GM21723 (cell line): ENCODE measurements around the gene MADCAM1.
"Not testable (repeated sequence)": the region's sequence is repeated elsewhere in the genome, so short reads cannot be mapped to it uniquely, and the experiment has no call there.

Experiments
- ATAC-seq: cut with Tn5 transposase; IDR thresholded peaks from one replicate; pipeline ENCODE4 v1.9.1; 2021; ENCODE audit warnings: mild to moderate bottlenecking, moderate library complexity; ENCODE audit not compliant: unreplicated experiment

The MADCAM1 gene

GRCh38 chr19:496112-496665 is at the start of gene MADCAM1:
Gene MADCAM1, plus strand, starts transcription at chr19:496486. Its CDS starts 14 bp downstream, at chr19:496500.
- ATAC-seq = no peak

- ATAC-seq = no peak
These were observed 49.2 kb upstream of the MADCAM1 start for GRCh38 chr19:447064-447426.

- no peak for ATAC-seq
These were observed 48.3 kb upstream of the MADCAM1 start for GRCh38 chr19:447816-448560.

- no peak for ATAC-seq
These were observed 46.4 kb upstream of the MADCAM1 start for GRCh38 chr19:449916-450315.

DNA sequence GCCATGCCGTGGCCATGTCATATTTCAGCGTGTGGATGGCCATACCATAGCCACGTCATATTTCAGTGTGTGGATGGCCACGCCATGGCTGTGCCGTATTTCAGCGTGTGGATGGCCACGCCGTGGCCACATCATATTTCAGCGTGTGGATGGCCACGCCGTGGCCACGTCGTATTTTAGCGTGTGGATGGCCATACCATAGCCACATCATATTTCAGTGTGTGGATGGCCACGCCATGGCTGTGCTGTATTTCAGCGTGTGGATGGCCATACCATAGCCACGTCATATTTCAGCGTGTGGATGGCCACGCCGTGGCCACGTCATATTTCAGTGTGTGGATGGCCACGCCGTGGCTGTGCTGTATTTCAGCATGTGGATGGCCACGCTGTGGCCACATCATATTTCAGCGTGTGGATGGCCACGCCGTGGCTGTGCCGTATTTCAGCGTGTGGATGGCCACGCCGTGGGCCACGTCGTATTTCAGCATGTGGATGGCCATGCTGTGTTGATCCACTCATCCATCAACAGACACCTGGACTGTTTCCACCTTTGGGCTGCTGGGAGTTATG is 45.3 kb upstream of the MADCAM1 start:
- ATAC-seq = not testable (repeated sequence)

- ATAC-seq = no peak
These were observed 43.5 kb upstream of the MADCAM1 start for GRCh38 chr19:452829-453228.

GRCh38 chr19:453606-454005 is 42.7 kb upstream of the MADCAM1 start:
- ATAC-seq = no peak

DNA sequence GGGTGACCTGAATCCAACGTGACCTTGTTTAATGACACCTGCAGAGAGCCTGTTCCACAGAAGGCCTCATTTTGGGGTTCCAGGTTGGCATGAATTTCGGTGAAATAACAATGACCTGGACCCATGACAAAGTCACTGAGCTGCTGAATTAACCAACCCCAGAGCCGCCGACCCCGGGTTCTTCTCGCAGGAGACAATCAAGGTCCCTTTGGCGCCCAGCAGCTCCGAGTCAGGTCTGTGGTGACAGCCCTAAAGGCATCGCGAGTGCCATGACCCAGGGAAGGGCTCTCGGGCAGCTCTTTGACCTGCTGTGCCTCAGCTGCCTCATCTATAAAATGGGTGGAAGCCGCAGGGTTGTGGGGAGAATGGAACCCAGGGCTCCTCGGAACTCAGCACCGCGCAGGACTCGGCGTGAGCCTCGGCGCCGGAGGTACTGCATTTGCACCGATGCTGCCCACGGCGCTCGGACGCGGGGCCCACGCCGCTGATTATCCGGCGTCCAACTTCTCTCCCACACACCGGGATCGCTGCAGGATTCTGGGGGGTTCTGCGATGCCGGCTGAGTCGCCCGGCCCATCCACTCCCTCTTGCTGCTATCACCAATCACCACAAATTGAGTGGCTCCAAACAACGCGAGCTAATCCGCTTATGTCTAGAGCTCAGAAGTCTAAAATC is 41.1 kb upstream of the MADCAM1 start:
- no peak for ATAC-seq

DNA sequence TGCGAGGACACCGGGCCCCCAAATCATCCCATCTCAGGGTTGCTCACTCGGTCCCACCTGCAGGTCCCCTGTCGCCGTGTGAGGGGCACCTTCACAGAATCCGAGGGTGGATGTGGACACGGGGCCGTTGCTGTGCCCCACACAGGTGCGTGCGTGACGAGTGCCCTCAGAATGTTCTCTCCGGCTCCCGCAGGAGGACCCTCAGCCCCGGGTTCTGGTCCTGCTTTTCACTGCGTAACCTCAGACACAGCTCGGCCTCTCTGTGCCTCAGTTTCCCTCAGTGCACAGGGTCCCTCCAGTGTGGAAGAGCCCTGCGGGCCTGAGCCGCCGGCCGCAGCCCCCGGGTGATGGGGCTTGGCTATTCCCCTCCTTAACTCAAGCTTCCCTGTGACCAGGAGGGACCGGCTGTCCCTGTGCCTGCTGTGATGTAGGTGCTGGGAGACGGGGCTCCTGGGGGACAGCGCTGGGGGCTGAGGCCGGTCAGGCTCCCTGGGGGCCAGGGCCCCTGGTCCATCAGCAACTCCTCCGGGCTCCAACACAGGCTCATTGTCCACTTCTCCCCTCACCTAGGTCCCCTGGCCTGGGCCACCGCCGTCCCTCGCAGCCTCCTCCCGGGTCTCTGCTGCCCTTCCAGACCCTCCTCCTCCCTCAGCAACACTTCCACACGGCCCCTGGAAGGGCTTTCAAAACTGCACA is 40.3 kb upstream of the MADCAM1 start:
- ATAC-seq = no peak

DNA sequence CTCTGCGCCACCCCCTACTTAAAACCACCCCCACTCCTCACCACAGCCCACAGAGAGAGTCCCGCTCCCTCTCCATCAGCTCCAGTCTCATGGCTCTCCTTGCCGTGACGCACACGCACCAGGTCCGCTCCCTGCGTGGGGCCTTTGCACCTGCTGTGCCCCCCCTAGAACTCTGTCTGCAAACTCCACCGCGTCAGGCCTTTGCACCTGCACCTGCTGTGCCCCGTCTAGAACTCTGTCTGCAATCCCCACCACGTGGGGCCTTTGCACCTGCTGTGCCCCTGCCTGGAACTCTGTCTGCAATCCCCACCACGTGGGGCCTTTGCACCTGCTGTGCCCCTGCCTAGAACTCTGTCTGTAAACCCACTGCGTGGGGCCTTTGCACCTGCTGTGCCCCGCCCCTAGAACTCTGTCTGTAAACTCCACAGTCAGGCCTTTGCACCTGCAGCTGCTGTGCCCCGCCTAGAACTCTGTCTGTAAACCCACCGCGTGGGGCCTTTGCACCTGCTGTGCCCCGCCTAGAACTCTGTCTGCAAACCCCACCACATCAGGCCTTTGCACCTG is 39.7 kb upstream of the MADCAM1 start:
- ATAC-seq = no peak

- ATAC-seq = no peak
These were observed 38.6 kb upstream of the MADCAM1 start for GRCh38 chr19:457636-458035.

DNA sequence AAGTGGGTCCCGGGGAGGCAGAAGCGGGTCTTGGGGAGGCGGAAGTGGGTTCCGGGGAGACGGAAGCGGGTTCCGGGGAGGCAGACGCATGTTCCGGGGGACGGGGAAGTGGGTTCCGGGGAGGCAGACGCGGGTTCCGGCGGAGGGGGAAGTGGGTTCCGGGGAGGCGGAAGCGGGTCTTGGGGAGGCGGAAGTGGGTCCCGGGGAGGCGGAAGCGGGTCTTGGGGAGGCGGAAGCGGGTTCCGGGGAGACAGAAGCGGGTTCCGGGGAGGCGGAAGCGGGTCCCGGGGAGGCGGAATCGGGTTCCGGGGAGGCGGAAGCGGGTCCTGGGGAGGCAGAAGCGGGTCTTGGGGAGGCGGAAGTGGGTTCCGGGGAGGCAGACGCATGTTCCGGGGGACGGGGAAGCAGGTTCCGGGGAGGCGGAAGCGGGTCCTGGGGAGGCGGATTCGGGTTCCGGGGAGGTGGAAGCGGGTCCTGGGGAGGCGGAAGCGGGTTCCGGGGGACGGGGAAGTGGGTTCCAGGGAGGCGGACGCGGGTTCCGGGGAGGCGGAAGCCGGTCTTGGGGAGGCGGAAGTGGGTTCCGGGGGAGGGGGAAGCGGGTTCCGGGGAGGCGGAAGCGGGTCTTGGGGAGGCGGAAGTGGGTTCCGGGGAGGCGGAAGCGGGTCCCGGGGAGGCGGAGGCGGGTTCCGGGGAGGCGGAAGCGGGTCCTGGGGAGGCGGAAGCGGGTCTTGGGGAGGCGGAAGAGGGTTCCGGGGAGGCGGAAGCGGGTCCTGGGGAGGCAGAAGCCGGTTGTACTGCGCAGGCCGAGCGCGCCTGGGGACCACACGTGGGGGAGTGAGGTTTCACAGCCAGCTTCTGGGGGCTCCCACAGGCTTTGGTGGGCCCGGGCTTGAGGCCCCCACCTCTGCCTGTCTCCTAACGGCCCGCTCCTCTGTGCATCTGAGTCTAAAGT is 37.9 kb upstream of the MADCAM1 start:
- no peak for ATAC-seq

DNA sequence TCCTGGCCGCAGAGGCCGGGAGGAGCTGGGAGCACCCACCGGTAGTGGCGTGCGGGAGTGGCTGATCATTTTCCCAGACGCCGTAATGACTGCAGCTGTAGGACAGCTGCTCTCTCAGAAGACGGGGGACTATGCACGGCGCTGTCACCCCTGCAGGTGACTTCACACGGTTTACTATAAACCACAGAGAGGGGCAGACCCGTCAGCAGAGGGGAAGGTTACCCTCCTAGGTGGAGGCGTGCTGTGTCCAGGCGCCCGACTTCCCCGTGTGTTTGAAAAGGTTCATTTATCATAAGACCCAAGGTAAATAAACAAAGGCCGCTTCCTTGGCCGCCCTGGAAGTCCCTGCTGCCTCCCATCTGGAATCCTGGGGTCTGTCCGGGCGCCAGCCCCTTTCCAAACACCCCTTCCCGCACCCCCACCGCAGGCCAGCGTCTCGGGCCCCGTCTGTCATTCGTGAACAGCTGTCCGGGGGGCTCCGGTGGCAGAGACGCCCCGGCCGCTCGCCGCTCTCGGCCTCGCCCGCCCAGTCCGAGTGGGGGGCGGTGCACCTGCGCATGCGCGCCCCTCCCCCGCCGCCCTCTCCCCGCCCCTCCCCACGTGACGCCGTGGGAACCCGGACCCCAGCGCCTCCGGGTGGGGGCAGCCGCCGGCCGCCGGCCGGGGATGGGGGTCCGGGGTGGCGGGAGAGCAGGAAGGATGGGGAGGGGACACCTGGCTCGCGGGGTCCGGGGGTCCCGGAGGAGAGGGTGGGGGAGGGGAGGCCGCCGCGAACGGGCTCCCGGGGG is 36.4 kb upstream of the MADCAM1 start:
- no peak for ATAC-seq

- no peak for ATAC-seq
These were observed 35.2 kb upstream of the MADCAM1 start, which contains the start of gene SHC2 for GRCh38 chr19:460877-461720. Gene SHC2, minus strand, starts transcription at chr19:461033. Its CDS starts 37 bp downstream, at chr19:460996.

- ATAC-seq = no peak
These were observed 34.4 kb upstream of the MADCAM1 start for GRCh38 chr19:461721-462551.

DNA sequence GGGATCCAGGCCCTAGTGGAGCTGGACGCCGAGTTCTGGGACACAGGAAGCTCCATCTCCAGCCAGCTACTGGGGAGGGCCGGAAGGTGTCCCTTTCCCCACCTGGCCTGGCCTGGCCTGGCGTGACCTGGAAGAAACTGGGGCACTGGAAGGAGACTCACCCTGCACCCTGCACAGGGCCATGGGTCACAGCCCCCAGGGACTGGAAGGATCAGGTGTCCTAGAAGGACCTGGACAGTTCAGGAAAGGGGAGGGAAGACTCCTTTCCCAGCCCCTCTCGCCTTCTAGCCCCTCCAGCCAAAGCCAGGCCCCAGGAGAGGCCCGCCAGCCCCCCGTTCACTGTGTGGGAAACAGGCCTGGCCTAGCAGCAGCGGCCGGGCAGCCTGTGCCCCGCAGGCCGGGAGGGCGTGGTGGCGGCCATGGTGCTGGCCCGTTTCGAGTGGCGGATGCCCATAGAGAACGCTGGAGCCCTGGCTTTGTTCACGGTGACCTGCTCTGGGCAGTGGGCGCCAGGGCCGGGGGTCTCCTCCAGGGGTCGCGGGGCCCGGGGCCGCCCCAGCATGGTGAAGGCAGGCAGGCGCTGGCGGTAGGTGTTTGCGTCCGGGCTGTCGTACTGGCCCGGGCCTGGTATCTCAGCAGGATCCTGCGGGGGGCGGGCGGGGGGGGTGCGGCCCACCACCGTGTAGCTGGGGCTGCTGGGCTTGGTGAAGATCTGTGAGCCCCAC is 32.6 kb upstream of the MADCAM1 start:
- ATAC-seq = no peak

- ATAC-seq = no peak
These were observed 32.1 kb upstream of the MADCAM1 start for GRCh38 chr19:464208-464545.
